Stimulated activated CD4-positive, alpha-beta T cell treated with anti-CD3 and anti-CD28 coated beads, Interleukin-12 subunit alpha, Interleukin-12 subunit beta, amount 100 ng/mL, for 4 hours (primary cell): ENCODE data around the gene ITPR1.

Source experiments
- DNase-seq: peaks from one replicate; pipeline ENCODE4 v3.0.0-alpha.2; 2020

Gene ITPR1

DNA sequence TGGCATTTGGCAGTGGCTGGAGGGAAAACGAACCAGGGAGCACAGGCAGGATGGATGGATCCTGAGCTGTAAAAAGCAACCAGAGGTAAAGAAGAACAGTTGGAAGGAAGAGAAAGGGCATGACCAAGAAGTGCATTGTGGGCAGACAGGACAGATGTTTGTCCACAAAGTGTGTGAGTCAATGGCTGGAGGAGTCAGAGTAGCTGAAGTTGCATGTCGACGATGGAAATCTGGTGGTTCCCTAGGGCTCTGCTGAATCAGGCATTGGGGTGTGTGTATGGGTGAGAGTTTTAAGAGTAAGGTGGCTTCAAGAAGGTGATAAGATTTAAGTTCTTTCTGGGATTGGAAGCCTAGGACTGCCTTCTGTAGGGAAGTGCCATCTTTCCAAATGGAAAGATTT, 272.1 kb downstream of the ITPR1 start:
- DNase-seq: no peak

DNA sequence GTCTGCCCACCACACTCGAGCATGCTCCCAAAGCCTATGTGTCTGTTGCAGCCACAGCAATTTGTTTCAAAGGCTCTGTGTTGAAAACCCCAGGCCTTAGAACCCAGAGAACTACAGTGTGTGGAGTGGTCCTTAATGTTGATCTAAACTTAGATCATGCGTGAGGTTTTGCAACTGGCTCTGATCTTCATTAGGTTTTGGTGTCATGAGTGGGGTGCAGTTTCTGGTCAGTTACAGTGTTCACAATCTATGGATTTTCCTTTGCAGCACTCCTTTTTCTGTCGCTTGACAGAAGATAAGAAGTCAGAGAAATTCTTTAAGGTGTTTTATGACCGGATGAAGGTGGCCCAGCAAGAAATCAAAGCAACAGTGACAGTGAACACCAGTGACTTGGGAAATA, 273.1 kb downstream of the ITPR1 start:
- DNase-seq: no peak

DNA sequence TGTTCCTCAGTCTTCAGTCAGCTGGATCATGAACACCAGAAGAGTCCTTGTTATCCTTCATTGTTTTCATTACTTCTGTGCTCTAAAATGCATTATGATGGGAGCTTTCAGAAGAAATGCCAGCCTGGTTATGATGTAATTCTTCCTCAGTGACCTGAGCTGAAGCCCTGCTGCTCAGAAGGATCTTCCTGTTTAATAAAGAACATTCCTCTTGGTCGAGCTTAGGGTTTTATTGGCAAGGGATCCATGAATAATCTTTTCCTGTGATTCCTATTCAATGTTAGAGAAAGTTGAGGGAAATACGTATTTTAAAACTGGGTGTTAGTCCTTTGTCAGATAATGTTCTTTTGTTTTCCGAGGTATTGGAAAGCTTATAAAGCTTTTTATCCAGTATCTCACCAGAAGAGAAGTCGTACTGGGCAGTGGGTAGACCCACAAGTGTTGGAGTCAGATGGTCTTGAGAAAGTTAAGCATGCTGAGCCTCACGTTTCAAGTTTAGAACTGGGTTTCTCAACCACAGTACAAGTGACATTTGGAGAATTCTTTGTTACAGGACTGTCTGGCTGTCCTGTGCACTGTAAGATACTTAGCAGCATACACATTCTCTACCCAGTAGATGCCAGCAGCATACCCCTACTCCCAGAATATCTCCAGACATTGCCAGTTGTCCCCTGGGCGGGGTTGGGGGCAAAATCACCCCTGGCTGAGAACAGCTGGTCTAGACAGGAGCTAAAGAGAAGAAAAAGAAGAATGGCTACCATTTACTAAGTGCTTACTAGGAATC, 273.8 kb downstream of the ITPR1 start:
- no peak for DNase-seq

DNA sequence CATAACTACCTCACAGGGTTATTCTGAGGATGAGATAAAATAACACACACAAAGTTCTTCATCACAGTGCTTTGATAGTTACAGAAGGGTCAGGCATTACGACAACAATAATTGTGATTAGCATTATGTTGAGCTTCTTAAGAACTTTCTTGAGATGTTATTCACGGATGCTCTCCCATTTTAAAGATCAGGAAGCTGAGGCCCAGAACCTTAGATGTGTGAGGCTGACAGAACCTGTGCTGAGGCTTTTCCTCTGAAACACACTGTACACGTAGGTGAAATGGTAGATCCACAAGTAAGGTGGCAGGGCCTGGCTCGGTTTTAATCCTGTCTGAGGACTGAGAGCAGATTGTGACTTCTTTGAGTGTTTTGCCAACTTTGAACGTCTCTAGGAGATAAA, 274.9 kb downstream of the ITPR1 start:
- DNase-seq: no peak

DNA sequence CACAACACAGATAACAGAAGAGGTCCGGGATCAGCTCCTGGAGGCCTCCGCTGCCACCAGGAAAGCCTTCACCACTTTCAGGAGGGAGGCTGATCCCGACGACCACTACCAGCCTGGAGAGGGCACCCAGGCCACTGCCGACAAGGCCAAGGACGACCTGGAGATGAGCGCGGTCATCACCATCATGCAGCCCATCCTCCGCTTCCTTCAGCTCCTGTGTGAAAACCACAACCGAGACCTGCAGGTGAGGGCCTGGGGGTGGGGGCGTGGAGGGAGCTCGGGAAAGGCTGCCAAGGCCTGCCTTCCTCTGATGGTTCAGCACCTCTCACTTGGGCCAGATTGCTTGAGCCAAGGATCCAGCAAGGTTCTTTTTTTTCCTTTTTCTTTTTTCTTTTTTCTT, 275.4 kb downstream of the ITPR1 start:
- DNase-seq: no peak

DNA sequence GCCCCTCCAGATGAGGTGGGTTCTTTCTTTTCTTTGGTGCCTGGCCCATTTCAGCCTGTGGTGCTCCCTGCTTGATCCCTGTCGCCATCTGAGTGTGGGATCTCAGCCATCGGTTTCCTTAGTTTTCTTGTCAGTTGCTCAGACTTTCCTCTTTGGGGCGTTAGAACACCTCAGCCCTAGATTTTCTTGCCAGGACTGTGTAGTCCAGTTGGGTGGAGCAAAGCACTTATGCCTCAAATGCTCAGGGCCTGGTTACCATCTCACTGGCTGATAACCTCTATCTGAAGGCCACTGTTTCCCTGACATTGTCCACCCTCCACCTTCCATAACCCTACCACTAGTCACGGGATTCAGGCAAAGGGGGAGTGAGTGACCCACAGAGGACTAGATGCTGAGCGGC, 277.4 kb downstream of the ITPR1 start:
- no peak for DNase-seq

DNA sequence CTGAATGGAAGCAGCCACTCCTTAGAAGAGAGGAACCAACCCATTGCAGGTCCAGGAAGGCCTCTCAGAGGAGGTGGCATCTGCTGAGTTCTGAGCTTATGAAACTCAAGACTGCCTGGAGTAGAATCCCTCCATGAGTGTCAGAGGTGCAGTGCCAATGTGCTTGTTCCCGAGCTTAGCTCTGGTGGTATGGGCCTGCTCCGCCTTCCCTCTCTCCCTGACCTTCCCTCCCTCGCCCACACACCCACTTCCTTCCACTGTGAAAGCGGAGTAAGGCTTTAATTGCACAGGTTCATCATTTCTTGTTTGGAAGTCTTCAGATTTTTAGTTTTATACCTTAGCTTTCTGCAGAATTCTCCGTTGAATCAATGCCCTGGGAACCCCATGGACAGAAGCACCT, 278.1 kb downstream of the ITPR1 start:
- DNase-seq: no peak

DNA sequence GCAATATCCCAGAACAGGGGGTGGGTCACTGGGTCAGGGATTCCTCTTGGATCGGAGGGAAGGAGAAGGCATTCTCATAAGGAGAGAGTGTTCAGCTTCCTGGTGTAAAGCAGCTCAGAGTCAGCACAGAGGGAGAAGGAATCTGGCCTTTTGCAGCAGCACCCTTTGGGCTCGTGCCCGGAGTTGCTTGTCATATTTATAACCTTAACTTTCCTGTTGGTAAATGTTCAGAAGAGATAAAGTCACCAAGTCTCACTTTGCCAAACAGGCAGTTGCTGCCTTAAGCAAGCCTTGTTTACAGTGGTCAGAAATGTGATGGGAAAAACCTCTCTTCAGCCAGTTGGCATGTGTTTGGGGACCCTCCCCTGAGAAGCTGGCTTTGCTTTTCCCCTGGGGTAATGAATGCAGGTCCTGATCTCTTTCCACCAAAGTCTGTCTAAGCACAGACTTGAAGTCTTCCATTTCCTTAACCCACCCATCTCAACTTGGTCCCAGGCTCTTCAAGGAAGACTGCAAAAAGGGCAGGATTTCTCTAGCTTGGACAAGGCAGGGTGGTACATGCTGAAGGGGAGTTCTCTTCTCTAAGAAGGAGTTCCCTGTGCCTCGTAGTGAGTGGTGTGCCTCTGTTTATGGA, 279.1 kb downstream of the ITPR1 start:
- no peak for DNase-seq

DNA sequence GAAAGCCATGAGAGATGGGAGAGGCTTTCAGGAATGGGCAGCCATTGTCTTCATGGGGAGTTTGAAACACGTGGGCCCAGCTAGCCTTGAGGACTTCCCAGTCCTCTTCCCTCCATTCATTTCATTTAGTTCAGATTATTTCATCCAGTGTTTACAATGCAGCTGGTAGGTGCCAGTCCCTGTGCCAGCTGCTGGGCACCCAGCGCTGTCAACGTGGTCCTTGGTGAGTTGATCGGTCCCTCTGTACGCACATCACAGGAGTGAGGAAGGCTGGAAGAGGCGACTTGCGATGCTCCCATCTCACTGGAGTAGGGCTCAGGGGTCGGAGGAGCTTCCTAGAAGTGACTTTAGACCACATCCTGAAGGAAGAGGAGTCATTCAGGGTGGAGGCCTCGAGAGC, 279.7 kb downstream of the ITPR1 start:
- no peak for DNase-seq

DNA sequence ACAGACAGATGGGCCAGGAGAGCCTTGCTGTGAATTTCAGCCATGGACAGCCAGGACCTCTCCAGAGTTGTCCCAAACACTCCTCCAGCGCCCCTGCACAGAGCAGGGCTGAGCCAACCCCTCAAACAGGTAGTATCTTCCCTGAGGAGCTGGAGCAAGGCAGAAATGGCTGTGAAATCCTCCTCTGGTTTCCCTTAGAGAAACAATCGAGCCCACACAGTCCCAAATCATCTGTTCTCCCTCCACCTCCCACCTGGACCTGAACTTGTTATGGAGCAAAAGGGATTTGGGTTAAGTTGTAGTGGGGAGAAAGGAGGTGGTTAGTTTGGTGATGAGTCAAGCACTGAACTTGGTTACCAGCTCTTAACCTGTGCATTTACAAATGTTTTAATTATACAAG, 280.4 kb downstream of the ITPR1 start:
- DNase-seq: no peak

DNA sequence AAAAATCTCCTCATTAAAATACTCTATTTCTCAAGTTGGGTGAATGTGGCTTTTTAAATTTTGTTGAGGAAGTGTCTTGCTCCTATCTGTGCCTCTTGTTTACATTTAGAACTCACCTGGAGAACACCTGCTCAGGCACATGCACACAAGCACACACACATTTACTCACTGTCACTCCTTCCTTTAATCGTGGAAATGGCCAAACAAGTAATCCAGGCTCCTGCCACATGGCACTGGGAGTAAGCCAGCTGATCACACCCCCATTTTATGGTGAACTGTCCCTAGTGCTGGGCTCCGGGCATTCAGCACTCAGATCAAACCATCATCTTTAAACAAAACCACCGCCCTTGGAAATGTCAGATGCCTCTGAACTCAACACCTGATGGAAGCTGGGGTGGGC, 281.4 kb downstream of the ITPR1 start:
- DNase-seq: no peak

DNA sequence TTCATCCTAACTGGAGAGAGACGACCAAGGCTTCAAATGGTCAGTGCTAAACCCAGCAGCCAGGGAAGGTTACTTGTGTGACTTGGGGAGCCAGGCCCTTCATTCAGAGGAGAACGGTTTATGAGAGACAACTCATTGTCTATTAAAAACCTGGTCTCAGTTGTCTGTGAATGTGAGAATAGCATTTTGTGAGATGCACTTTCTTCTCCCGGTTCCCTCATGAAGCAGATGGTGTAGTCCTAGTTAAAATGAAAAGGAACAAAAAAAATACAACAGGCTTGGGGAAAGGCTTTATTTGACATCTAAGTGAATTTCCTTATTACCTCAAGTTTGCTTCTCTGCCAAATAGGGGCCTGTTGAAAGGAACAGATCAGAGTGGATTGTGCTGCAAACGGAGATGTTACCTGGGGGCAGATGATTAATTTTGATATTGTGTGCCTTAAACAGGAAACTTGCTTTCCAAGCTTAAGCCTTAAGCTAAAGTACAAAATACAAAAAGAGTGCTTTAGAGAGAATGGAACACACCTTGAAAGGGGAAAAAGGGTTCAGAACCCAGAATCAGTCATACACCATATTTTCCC, 283.3 kb downstream of the ITPR1 start:
- DNase-seq: no peak

DNA sequence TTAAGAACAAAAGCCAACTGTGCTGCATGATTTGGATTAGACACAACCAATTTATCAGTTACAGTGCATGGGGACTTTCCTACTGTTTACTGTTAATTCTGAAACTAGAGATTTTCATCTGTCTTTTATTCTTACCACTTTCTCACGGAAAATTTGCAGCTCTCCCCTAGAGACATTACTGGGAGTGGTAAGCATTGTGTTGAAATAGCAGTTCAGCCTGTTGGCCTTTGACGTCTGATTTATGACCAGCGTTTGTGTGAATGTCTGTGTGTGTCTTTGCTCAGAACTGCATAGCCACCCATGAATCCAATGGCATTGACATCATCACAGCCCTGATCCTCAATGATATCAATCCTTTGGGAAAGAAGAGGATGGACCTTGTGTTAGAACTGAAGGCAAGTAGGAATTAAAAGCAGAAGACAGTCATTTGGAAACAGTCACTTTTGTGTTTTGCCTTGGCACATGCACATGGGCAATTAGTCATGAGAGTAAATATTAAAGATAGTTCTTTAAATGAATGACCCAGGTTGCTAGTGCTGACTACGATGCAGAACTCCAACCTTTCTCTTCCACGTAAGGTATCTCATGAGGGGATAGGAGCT, 283.9 kb downstream of the ITPR1 start:
- DNase-seq: no peak

DNA sequence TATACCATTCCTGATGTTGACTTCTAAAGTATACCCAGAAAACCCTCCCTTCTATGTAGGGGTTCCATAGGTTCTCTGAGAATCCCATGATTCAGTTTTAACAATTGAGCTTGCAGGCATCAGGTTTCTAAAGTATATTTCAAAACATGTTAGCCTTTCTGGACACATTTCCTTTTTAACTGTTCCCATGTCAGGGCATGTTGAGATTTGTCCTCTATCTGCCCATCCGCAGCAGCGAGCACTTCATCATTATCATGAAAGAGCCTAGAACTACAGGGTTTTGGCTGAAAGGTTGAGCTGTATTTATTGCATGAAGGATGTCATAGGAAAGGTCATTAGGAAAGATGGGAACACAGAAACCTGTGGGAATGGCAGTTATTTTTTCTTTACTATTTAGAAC, 285.0 kb downstream of the ITPR1 start:
- DNase-seq: no peak

DNA sequence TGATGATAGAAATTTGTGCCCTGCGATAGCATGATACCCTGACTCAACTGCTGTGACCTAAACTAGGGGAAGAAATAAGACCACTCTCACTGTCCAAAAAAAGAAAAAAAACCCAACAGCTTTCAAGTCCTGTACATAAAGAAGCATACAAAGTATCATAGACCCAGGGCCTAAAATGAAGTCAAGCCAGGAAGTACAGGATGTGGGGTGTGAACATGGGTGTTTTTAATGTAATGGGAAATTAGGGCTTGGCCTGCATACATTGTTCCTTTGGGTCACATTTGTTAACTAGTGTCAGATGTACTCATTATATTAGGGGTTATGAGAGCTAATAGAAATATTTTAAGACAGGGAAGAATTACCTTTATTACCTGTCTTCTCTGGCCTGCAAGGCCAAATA, 285.6 kb downstream of the ITPR1 start:
- no peak for DNase-seq

DNA sequence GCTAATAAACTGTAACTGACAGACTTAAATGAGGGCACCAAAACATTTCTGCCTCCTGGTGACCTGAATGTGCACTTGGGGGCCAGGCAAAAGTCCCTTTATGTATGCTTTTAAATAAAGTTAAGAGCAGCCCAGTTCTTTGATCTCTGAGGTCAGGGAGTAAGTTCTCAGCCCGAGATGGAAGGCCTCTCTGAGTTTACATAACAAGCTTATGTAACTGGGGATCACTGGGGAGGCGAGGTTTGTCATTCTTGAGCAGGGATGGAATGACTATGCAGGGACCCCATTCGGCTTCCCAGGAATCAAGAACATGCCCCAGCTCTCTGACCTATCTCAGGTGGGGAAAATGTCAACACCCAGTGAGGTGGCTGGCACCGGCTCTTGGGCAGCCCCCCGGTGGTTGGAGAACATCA, 287.4 kb downstream of the ITPR1 start:
- no peak for DNase-seq

DNA sequence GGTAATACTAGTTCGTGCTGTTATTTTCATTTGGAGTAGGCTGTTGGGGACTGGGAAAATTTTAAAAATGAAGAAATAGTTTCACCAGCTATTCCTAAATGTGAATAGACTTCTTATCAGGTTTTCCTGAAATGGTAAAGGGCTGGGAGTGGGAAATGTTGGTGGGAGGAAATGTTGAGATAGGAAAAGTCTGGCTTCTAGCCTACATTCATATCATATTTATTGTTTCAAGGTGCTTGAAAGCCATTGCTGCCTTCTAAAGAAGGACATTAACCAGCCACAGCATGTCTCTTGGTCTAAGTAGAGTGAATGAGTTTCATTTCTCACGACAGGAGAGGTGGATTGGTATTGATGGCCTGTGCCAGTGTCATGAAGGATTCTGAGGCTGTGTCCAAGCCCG, 288.9 kb downstream of the ITPR1 start:
- DNase-seq: no peak

DNA sequence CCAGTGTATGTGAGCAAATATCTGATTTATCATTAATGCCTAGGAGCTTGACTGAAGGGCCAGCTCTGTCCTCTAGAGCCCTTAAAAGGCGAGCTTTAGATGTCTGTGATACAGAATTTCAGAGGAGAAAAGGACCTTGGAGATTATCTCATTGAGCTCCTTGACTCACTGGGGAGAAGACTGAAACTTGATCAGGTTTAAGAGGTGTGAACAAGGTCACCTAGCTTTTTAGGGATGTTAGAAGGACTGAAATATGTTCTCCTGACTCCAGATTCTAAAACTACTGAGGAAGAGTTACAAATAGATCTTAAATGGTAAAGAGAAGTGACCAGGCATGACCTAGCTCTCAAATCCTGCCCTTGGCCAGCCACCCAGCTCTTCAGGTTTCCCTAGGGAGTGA, 292.4 kb downstream of the ITPR1 start:
- DNase-seq: no peak

DNA sequence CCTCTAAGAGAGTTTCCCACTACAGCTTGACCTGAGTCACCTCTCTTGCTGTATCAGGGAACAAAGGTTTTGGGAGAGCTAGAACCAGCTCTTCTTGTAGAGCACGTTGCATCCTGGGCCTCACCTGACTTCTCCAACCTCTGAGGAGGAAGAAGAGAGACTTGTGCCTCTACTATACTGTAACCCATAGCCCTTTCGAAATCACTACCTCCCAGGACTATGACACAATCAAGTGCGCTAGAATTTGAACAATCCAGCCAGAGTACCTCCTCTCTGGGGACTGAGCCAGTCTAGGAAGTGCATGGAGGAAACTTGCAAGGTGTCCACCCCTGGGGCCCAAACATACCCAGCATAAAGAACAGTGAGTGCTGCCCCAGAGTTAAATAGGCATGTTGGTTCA, 293.3 kb downstream of the ITPR1 start:
- no peak for DNase-seq

DNA sequence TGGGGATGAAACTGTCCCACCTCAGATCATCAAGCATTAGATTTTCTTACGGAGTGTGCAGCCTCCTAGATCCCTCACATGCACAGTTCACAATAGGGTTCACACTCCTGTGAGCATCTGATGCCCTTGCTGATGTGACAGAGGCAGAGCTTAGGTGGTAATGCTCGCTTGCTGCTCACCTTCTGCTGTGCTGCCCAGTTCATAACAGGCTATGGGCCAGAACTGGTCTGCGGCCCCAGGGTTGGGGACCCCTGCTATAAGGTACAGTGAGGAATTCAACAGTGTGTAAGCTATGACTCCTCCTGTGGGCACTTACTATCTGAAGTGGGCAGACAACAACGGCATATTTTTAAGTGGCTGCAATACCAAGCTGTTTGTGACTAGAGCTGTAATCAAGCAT, 298.2 kb downstream of the ITPR1 start:
- DNase-seq: no peak

DNA sequence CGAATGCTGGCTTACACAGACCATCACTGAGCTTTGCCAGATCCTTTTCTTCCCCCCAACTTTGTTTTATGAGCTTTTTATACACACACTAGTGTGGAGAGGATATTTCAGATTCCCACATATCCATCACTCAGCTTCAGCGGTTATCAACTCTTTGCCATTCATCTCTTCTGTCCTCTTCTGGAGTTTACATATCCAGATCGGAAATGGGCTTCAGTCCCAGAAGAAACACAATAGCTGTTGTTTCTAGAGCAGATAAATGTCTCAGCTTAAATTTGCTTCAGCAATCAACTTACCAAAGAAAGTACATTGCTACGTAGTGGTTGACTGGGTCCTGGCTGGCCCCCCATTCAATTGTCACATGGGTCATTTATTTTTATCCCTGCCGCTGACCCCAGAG, 300.2 kb downstream of the ITPR1 start:
- no peak for DNase-seq

DNA sequence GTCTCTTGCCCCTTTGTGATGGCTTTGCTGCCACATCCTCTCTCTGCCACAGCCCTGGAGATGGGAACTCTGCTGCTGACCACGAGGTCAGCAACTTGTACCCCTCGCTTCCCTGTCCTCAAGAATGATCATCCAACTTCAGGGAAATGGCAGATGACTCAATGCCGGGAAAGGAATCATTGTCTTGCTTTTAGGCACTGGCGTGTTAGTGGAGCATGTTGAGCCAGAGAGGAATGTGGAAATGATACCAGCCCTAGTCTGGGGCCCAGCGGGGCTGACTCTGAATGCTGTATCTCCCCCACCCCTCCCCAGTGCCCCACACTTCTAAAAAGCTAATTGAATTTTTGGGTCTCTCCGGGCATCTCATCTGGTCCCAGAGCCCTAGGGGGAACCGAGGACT, 301.2 kb downstream of the ITPR1 start:
- no peak for DNase-seq

DNA sequence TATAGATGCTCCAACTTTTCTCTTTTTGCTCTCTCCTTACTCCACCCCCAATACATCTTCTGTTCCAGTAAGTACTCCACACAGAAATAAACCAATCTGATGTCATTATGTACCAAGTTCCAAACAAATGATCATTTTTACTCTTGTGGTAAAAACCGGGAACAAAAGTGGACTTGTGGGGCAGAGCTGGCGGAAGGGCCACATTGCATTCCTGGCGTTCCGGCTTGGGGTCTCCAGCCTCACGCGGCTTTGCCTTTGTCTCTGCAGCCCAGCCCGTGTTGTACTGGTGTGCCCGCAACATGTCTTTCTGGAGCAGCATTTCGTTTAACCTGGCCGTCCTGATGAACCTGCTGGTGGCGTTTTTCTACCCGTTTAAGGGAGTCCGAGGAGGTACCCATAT, 301.6 kb downstream of the ITPR1 start:
- DNase-seq: no peak

DNA sequence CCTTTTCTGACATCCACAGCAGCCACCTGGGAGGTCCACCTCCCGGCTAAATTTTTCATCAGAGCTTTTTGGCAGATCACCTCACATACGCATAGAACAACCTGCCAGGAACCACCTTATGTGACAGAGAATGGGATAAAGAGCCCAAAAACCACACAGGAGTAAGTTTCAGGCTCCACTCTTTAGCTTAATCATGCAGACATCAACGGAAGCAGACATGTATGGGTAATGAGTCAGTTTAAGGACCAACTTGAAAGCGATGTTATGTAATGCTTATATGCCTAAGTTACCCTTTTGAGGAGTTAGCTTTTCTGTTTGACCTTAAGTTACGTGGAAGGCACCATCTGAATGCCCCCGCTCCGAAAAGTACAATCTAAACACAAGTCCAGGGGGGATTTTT, 302.8 kb downstream of the ITPR1 start:
- no peak for DNase-seq
